ENCODE results near the gene MLX.

DNA sequence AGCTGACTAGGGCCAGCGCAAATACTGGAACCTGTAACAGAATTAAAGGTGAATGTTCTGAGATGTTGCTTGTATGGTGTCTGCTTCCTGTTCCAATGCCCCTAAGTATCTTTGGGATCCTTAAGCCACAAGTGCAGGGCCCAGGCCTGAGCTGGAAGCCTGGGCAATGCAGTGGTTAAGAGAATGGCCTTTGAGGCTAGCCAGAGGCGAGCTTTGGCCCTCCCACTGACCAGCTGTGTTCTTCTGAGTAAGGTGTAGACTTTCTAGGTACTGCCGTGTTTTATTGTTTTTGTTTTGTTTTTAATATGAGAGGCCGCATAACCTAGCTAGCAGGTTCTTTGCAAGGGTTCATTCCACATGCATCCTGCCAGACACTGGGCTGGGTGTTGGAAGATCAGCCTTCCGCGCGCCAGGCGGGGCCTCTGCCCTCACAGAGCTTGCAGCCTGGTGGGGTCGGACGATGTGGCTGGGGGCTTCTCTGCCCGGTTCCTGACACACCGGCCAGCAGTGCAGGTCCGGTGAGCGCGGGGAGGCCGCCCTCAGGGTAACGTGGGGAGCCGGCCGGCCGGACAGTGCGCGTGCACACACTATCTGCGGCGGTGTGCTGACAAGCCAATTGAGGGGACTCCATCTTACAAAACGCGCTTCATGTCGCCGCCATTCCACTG, 551 bp upstream of the MLX start:
- TF ChIP-seq, protein P1, sequence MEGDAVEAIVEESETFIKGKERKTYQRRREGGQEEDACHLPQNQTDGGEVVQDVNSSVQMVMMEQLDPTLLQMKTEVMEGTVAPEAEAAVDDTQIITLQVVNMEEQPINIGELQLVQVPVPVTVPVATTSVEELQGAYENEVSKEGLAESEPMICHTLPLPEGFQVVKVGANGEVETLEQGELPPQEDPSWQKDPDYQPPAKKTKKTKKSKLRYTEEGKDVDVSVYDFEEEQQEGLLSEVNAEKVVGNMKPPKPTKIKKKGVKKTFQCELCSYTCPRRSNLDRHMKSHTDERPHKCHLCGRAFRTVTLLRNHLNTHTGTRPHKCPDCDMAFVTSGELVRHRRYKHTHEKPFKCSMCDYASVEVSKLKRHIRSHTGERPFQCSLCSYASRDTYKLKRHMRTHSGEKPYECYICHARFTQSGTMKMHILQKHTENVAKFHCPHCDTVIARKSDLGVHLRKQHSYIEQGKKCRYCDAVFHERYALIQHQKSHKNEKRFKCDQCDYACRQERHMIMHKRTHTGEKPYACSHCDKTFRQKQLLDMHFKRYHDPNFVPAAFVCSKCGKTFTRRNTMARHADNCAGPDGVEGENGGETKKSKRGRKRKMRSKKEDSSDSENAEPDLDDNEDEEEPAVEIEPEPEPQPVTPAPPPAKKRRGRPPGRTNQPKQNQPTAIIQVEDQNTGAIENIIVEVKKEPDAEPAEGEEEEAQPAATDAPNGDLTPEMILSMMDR (IDR thresholded peaks at IDR 0.05; ENCODE audit: insufficient read depth, low read length, poor library complexity, severe bottlenecking) = no peak
- no peak for TF ChIP-seq EZH2phosphoT487 (conservative IDR thresholded peaks at IDR 0.05; ENCODE audit: low read length)

All from SU-DHL-6 (cell line).